CD14-positive monocyte (primary cell): ENCODE data around the gene C22orf39. TPM values are rescaled to one million over a fixed set of nuclear protein-coding genes. Genes with fewer than 3 reads are reported as not detected.

ENCODE experiments used
- DNase-seq, 3 donors: peaks; one replicate each; pipeline ENCODE4 v3.0.0-alpha.2; 2011 to 2022
- H2AFZ ChIP-seq: 2 replicates; pipeline ENCODE4 v1.6.0; 2012; ENCODE audit warnings: mild to moderate bottlenecking, low read depth, low read length, inconsistent platforms; ENCODE audit not compliant: insufficient read depth, poor library complexity, severe bottlenecking
- H3K27ac ChIP-seq, 2 donors: 1 replicate in 1 of 2; 2 replicates in 1 of 2; pipeline ENCODE4 v1.5.1; 2012 to 2013; ENCODE audit warnings: low read length in 2 of 2, control low read depth in 1 of 2, inconsistent platforms in 1 of 2, low read depth in 1 of 2, mild to moderate bottlenecking in 1 of 2
- H3K27me3 ChIP-seq, 2 donors: one replicate each; pipeline versions ENCODE4 v1.6.0 to v1.6.1; 2011 to 2013; ENCODE audit warnings: low read length in 2 of 2; ENCODE audit not compliant: control insufficient read depth in 2 of 2, insufficient read depth in 2 of 2
- H3K36me3 ChIP-seq, 2 donors: replicated peaks in 1 of 2; 1 replicate in 1 of 2; 2 replicates in 1 of 2; pipeline versions ENCODE4 v1.5.1 to v1.6.1; 2012 to 2013; ENCODE audit warnings: low read length in 2 of 2, control low read depth in 1 of 2, inconsistent platforms in 1 of 2, mild to moderate bottlenecking in 1 of 2; ENCODE audit not compliant: insufficient read depth in 2 of 2, control insufficient read depth in 1 of 2
- H3K4me1 ChIP-seq, 2 donors: 1 replicate in 1 of 2; 2 replicates in 1 of 2; pipeline versions ENCODE4 v1.5.1 to v1.6.1; 2012 to 2013; ENCODE audit warnings: low read length in 2 of 2, control low read depth in 1 of 2, inconsistent platforms in 1 of 2, mild to moderate bottlenecking in 1 of 2, moderate library complexity in 1 of 2; ENCODE audit not compliant: insufficient read depth in 2 of 2, control insufficient read depth in 1 of 2
- H3K4me2 ChIP-seq: replicated peaks from 2 replicates; pipeline ENCODE3; 2012; ENCODE audit warnings: low read length, moderate library complexity, mild to moderate bottlenecking; ENCODE audit not compliant: poor library complexity, severe bottlenecking; ENCODE audit errors: extremely low read depth
- H3K4me3 ChIP-seq, 3 experiments: fragments of 200-600 bp in 1 of 3; sonication (generic) in 1 of 3; replicated peaks in 1 of 3; 1 replicate in 2 of 3; 2 replicates in 1 of 3; pipeline ENCODE4 v1.5.1; 2011 to 2013; ENCODE audit warnings: low read length in 3 of 3, mild to moderate bottlenecking in 3 of 3, control low read depth in 2 of 3, low read depth in 2 of 3, inconsistent platforms in 1 of 3, moderate library complexity in 1 of 3
- H3K79me2 ChIP-seq: 2 replicates; pipeline ENCODE4 v1.6.0; 2012; ENCODE audit warnings: mild to moderate bottlenecking, control low read depth, inconsistent platforms, low read length, moderate library complexity; ENCODE audit not compliant: insufficient read depth
- H3K9ac ChIP-seq: 2 replicates; pipeline ENCODE4 v1.6.0; 2017; ENCODE audit warnings: low read length, mild to moderate bottlenecking; ENCODE audit not compliant: insufficient read depth, poor library complexity, severe bottlenecking
- H3K9me3 ChIP-seq, 2 donors: replicated peaks in 1 of 2; 1 replicate in 1 of 2; 2 replicates in 1 of 2; pipeline versions ENCODE4 v1.5.1 to v1.6.1; 2012 to 2013; ENCODE audit warnings: low read length in 2 of 2, control low read depth in 1 of 2; ENCODE audit not compliant: control insufficient read depth in 1 of 2, insufficient read depth in 1 of 2
- H4K20me1 ChIP-seq: 2 replicates; pipeline ENCODE4 v1.6.0; 2012; ENCODE audit warnings: mild to moderate bottlenecking, low read length, control low read depth, moderate library complexity; ENCODE audit not compliant: insufficient read depth
- H3K27ac Mint-ChIP-seq, 7 donors: one replicate each; pipeline ENCODE4 v1.8.0; 2020; ENCODE audit warnings: mild to moderate bottlenecking in 7 of 7, mixed read lengths in 7 of 7, moderate library complexity in 6 of 7, inconsistent platforms in 2 of 7
- H3K27me3 Mint-ChIP-seq, 3 donors: one replicate each; pipeline ENCODE4 v1.8.0; 2021 to 2022; ENCODE audit warnings: low read depth in 3 of 3, mild to moderate bottlenecking in 3 of 3, mixed read lengths in 3 of 3, moderate library complexity in 3 of 3, inconsistent platforms in 1 of 3
- H3K36me3 Mint-ChIP-seq, 2 donors: one replicate each; pipeline ENCODE4 v1.8.0; 2020; ENCODE audit warnings: mixed read lengths in 2 of 2, inconsistent platforms in 1 of 2, mild to moderate bottlenecking in 1 of 2
- H3K4me1 Mint-ChIP-seq: one replicate; pipeline ENCODE4 v1.8.0; 2020; ENCODE audit warnings: mild to moderate bottlenecking, mixed read lengths
- H3K4me3 Mint-ChIP-seq, 2 donors: one replicate each; pipeline ENCODE4 v1.8.0; 2020; ENCODE audit warnings: mild to moderate bottlenecking in 2 of 2, mixed read lengths in 2 of 2, moderate library complexity in 1 of 2
- H3K9me3 Mint-ChIP-seq, 7 donors: one replicate each; pipeline ENCODE4 v1.8.0; 2020 to 2022; ENCODE audit warnings: mixed read lengths in 7 of 7, mild to moderate bottlenecking in 6 of 7, moderate library complexity in 6 of 7, inconsistent platforms in 2 of 7
- WGBS: methylation state at CpG from one replicate; pipeline ENCODE4 v1.1.5; 2013; ENCODE audit warnings: missing lambda C conversion rate; ENCODE audit not compliant: insufficient coverage; 5-methylcytosine and 5-hydroxymethylcytosine counted together
- intact Hi-C, 2 donors: fragments of 100-400 bp; cut with micrococcal nuclease; formaldehyde crosslinking; loops; one replicate each; pipeline versions ENCODE4 v1.15.0 to v1.15.1; 2023
- polyA plus RNA-seq, 3 donors: library from polyadenylated mRNA; depleted of rRNA in 1 of 3; unstranded in 2 of 3; stranded (reverse) in 1 of 3; fragments of 300-500 nt in 2 of 3; fragments of >200 nt in 1 of 3; fragmentation: Illumina TruSeq in 2 of 3; gene quantifications; 1 replicate in 2 of 3; 2 replicates in 1 of 3; pipeline ENCODE4 v1.2.3, GENCODE V29; 2012 to 2021
- TF ChIP-seq, protein P1 (sequence below): fragments of 200-600 bp; IDR thresholded peaks from one replicate; pipeline ENCODE4 v1.8.0; 2022; ENCODE audit warnings: antibody characterized with exemption, mild to moderate bottlenecking

C22orf39 gene
- polyA plus RNA-seq, 3 donors = 21.2 to 40.3 (median 38.4) TPM

DNA sequence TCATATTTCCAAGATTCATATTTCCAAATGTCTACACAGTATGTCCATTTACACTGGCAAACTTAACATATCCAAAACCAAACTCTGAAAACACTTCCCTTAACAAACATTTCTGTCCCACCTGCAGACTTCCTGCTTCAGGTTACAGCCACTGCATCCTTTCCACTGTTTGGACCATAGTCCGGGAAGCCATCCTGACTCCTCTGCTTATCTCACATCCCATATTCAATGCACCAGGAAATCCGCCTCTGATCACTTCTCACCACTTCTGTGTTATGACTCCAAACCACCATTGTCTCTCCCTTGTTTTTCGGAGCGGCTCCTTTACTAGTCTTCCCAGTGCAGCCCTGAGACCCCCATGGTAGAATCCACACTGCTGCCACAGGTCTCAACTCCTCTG lies 46.0 kb downstream of the C22orf39 start:
- H3K27ac ChIP-seq = no peak overlapping the region
- H4K20me1 ChIP-seq = peaks cover 5% of the 10 kb centered on the region
- no peaks in the 10 kb centered on the region for H3K4me1 Mint-ChIP-seq
- no peak overlapping the region for H3K27ac Mint-ChIP-seq
- DNase-seq = no peak
- intact Hi-C loops = loop anchor here in 1 of 2 donors (10.0 kb wide), 1 partner anchor 63 kb away; no protein-coding TSS in a partner anchor
- 93% methylated on average over 2 of the region's 4 CpGs for WGBS
- peaks cover 71 to 99% of the 10 kb centered on the region in 2 donors for H3K36me3 ChIP-seq
- no peaks in the 10 kb centered on the region for H3K27me3 ChIP-seq
- H3K79me2 ChIP-seq = no peaks in the 10 kb centered on the region
- no peaks in the 10 kb centered on the region for H3K4me1 ChIP-seq
- peaks cover 0 to 1% (median 0%) of the 10 kb centered on the region in 3 donors for H3K27me3 Mint-ChIP-seq
- TF ChIP-seq, protein P1, sequence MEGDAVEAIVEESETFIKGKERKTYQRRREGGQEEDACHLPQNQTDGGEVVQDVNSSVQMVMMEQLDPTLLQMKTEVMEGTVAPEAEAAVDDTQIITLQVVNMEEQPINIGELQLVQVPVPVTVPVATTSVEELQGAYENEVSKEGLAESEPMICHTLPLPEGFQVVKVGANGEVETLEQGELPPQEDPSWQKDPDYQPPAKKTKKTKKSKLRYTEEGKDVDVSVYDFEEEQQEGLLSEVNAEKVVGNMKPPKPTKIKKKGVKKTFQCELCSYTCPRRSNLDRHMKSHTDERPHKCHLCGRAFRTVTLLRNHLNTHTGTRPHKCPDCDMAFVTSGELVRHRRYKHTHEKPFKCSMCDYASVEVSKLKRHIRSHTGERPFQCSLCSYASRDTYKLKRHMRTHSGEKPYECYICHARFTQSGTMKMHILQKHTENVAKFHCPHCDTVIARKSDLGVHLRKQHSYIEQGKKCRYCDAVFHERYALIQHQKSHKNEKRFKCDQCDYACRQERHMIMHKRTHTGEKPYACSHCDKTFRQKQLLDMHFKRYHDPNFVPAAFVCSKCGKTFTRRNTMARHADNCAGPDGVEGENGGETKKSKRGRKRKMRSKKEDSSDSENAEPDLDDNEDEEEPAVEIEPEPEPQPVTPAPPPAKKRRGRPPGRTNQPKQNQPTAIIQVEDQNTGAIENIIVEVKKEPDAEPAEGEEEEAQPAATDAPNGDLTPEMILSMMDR = no peak
- peaks cover 82 to 93% of the 10 kb centered on the region in 2 donors for H3K36me3 Mint-ChIP-seq
- no peaks in the 10 kb centered on the region for H3K9me3 Mint-ChIP-seq
- H2AFZ ChIP-seq = no peak overlapping the region
- H3K9me3 ChIP-seq = no peaks in the 10 kb centered on the region
- H3K4me3 ChIP-seq = no peak overlapping the region
- no peak overlapping the region for H3K4me3 Mint-ChIP-seq
- H3K4me2 ChIP-seq = no peak overlapping the region
- no peak overlapping the region for H3K9ac ChIP-seq

GRCh38 chr22:19400881-19401280 lies 46.6 kb downstream of the C22orf39 start:
- Mint-ChIP-seq H3K4me3 (no peak overlapping the region), H3K9me3 (no peaks in the 10 kb centered on the region), H3K27ac (peak overlapping the region in 4 of 7 donors; percentile 1 to 24 (median 9)), H3K27me3 (no peaks in the 10 kb centered on the region), H3K4me1 (no peaks in the 10 kb centered on the region), H3K36me3 (peaks cover 79 to 93% of the 10 kb centered on the region in 2 donors)
- no peaks in the 10 kb centered on the region for H3K4me1 ChIP-seq
- WGBS = 93% methylated on average over 6 of the region's 6 CpGs
- no peaks in the 10 kb centered on the region for H3K9me3 ChIP-seq
- H3K36me3 ChIP-seq = peaks cover 71 to 99% of the 10 kb centered on the region in 2 donors
- H2AFZ ChIP-seq = no peak overlapping the region
- no peaks in the 10 kb centered on the region for H3K27me3 ChIP-seq
- H3K79me2 ChIP-seq = no peaks in the 10 kb centered on the region
- H3K27ac ChIP-seq = no peak overlapping the region
- no peak overlapping the region for H3K4me2 ChIP-seq
- DNase-seq = no peak
- H3K4me3 ChIP-seq = no peak overlapping the region
- TF ChIP-seq, protein P1 = no peak
- H4K20me1 ChIP-seq = peaks cover 5% of the 10 kb centered on the region
- intact Hi-C loops = loop anchor here in 1 of 2 donors (10.0 kb wide), 1 partner anchor 64 kb away; no protein-coding TSS in a partner anchor
- H3K9ac ChIP-seq = no peak overlapping the region
